ES-I3 (cell line): ENCODE results near the gene ZNF236.
"Not testable (repeated sequence)": the region's sequence is repeated elsewhere in the genome, so short reads cannot be mapped to it uniquely, and the experiment has no call there.

Experiments
- H3K36me3 ChIP-seq: 2 replicates; pipeline ENCODE4 v1.6.1; 2013; ENCODE audit warnings: mild to moderate bottlenecking, low read length, control low read depth, moderate library complexity; ENCODE audit not compliant: insufficient read depth
- H3K4me1 ChIP-seq: 2 replicates; pipeline ENCODE4 v1.6.1; 2013; ENCODE audit warnings: mild to moderate bottlenecking, control low read depth, low read length; ENCODE audit not compliant: insufficient read depth
- H3K9ac ChIP-seq: 2 replicates; pipeline ENCODE4 v1.6.1; 2013; ENCODE audit warnings: low read depth, mild to moderate bottlenecking, low read length, moderate library complexity
- H3K9me3 ChIP-seq: 2 replicates; pipeline ENCODE4 v1.6.1; 2013; ENCODE audit warnings: mild to moderate bottlenecking, low read length, moderate library complexity; ENCODE audit not compliant: control insufficient read depth, insufficient read depth

The ZNF236 gene

GRCh38 chr18:76989647-76990190 is 167.4 kb downstream of the ZNF236 start:
- 0 out of 2 replicates have a peak, but pooled peaks cover 3% of the 10 kb centered on the region for H3K4me1 ChIP-seq
- H3K9me3 ChIP-seq = no peaks in the 10 kb centered on the region
- no peaks in the 10 kb centered on the region for H3K36me3 ChIP-seq
- no peak overlapping the region for H3K9ac ChIP-seq

- H3K9ac ChIP-seq, H3K9me3 ChIP-seq, H3K36me3 ChIP-seq, H3K4me1 ChIP-seq: not testable (repeated sequence)
Observed at GRCh38 chr18:76990343-76991020, 168.1 kb downstream of the ZNF236 start.

DNA sequence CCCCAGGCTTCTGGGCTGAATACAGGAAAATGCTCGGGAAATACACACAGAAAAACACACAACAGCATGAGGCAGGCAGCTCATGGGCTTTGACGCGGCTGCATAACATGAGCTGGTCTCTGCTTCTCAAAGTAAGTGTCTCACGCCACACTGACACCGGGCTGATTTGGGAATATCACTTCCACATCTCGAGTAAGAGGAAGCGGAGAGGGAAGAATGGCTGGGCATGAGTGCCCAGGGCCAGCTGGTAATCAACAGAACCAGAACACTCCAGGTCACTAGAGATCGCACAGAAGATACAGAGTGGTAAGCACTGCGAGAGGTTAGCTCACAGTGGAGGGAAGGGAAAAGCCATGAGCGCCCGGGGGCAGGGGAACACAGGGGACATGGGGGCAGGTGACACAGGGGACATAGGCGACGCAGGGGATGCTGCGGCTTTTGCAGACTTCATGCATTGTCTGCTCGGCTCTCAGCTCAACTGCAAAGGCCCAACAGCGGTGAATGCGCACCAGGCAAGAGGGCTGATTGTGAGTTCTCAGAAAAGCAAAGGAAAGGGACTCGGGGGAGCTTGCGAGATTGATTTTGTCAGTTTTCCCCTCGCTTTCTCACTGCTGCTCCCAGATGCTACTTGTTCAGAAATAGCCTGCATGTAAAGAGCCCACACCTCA is 168.8 kb downstream of the ZNF236 start:
- Histone ChIP-seq H3K4me1 (0 out of 2 replicates have a peak, but pooled peaks cover 3% of the 10 kb centered on the region), H3K9ac (no peak overlapping the region), H3K9me3 (no peaks in the 10 kb centered on the region), H3K36me3 (no peaks in the 10 kb centered on the region)

DNA sequence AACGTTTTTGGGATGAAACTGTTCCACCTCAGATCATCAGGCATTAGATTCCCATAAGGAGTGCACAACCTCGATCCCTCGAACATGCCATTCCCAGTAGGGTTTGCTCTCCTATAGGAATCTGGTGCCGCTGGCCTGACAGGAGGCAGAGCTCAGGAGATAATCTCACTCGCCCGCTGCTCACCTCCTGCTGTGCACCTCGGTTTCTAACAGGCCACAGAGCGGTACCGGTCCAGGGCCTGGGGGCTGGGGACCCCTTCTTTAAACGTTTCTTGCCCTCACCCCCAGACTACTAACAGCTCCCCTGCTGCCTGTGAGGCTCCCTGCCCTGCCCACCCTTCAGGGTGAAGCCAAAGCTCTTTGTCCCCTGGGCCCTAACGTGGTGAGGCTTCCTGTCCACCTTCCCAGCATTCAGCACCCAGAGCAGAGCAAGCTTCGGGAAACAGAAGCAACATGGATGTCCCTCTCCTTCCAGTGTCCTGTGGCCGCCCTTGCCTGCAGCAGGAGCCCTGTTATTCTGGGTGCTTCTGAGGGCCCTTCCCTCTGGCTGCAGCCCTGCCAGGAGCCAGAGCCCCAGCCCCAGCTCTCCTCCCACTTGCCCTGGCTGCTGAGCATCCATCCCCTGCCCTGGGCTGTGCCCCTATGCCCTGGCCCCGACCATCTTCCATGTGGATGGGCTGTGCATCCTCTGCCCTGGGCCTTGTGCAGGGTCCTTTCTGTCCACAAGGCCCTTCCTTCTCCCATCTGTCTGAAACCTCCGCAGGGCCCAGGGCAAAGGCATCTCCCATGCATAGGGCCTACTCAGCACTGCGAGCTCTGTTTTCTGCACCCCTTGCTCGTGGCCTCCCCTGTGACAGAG is 170.1 kb downstream of the ZNF236 start:
- no peaks in the 10 kb centered on the region for H3K9me3 ChIP-seq
- H3K36me3 ChIP-seq = no peaks in the 10 kb centered on the region
- H3K4me1 ChIP-seq = 0 out of 2 replicates have a peak, but pooled peaks cover 3% of the 10 kb centered on the region
- no peak overlapping the region for H3K9ac ChIP-seq

DNA sequence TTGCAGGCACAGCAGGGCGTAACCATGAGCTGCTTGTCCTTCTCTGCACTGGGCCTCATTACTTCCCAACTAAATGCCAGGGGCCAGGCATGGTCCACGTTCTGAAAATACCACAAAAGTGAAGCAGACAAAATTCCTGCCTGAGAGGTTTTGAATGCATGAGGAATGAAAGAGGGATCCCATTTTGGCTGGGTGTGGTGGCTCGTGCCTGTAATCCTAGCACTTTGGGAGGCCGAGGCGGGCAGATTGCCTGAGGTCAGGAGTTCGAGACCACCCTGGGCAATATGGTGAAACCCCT is 170.7 kb downstream of the ZNF236 start:
- Histone ChIP-seq H3K4me1 (0 out of 2 replicates have a peak, but pooled peaks cover 3% of the 10 kb centered on the region), H3K36me3 (no peaks in the 10 kb centered on the region), H3K9me3 (no peaks in the 10 kb centered on the region), H3K9ac (no peak overlapping the region)

DNA sequence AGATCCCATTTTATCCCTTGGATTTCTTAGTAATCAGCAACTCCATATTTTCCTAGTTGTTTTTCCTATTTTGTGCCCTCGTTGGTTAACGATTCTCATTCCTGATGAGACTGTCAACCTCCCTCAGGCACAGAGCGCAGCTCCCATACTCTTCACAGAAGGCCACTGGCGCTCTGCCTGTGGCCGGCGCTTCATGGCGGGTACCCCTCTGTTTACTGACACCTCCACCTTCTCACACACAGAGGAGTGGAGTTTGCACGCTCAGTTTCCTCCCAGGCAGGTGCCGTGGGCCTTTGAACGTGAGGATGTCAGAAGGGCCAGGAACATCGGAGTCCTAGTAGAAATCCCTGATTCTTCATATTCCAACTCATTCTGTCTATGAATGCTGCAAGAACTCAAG is 171.2 kb downstream of the ZNF236 start:
- Histone ChIP-seq H3K4me1 (no peaks in the 10 kb centered on the region), H3K36me3 (no peaks in the 10 kb centered on the region), H3K9me3 (no peaks in the 10 kb centered on the region), H3K9ac (no peak overlapping the region)

DNA sequence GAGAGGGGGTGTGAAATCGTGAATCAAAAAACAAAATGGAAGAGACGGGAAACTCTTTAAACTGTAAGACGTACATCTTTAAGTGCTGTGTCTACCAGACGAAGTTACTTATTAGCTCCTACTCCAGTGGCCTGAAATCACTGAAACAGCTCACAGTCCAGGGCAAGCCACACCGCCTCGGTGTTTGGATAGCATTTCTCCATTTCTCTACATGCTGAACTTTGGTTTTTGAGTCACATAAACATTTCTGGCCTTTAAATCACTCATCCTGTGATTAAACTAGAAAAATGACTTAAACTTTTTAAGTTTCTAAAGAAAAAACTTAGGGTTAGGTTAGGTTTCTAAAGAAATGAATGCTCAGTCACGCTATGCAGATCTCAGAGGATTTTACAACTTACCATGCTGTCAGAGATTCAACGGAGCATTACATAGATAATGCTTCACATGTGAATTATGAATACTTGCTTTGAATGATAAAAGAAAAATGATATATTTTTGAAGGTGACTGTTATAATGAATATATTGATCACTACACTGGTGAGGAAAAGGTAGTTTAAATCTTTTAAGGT is 171.8 kb downstream of the ZNF236 start:
- H3K4me1 ChIP-seq = no peaks in the 10 kb centered on the region
- H3K36me3 ChIP-seq = no peaks in the 10 kb centered on the region
- no peaks in the 10 kb centered on the region for H3K9me3 ChIP-seq
- H3K9ac ChIP-seq = no peak overlapping the region

DNA sequence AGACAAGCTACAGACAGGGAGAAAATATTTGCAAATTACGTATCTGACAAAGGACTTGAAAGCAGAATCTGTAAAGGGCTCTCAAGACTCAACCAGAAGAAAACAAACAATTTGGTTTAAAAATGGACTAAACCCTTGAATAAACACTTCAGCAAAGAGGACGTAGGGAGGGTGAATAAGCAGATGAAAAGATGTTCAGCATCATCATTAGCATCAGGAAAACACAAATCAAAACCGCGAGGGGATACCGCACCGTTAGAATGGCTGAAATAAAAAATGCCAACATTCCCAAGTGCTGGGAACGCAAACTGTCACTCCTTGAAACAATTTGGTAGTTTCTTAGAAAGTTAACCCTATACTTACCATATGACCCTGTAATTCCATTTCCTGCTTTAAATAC is 173.5 kb downstream of the ZNF236 start:
- H3K36me3 ChIP-seq = no peaks in the 10 kb centered on the region
- no peak overlapping the region for H3K9ac ChIP-seq
- no peaks in the 10 kb centered on the region for H3K4me1 ChIP-seq
- H3K9me3 ChIP-seq = no peaks in the 10 kb centered on the region

GRCh38 chr18:76996429-76996828 is 174.1 kb downstream of the ZNF236 start:
- no peaks in the 10 kb centered on the region for H3K4me1 ChIP-seq
- no peaks in the 10 kb centered on the region for H3K9me3 ChIP-seq
- H3K9ac ChIP-seq = no peak overlapping the region
- no peaks in the 10 kb centered on the region for H3K36me3 ChIP-seq

- Histone ChIP-seq H3K9me3 (no peaks in the 10 kb centered on the region), H3K36me3 (no peaks in the 10 kb centered on the region), H3K4me1 (no peaks in the 10 kb centered on the region), H3K9ac (no peak overlapping the region)
Observed at GRCh38 chr18:76997951-76998808, 175.8 kb downstream of the ZNF236 start.

GRCh38 chr18:76999077-76999476 is 176.7 kb downstream of the ZNF236 start:
- no peaks in the 10 kb centered on the region for H3K9me3 ChIP-seq
- no peaks in the 10 kb centered on the region for H3K4me1 ChIP-seq
- H3K9ac ChIP-seq = no peak overlapping the region
- no peaks in the 10 kb centered on the region for H3K36me3 ChIP-seq

DNA sequence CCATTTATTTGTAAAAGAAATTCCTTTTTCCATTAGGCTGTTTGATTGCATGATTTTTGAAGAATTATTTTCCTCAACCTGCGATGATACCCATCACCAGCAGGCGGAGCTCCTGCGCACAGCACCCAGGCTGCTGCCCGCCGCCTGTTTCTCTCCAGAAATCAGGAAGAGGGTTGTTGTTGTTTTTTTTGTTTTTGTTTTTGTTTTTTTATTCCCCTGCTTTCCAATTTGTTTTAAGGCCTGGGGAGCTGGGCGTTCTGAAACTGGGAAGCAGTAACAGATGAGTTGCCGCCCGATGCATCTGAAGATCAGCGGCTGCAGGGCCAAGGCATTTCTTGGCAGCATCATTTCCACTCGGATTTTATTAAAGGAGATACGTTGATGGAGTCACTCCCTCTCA is 178.2 kb downstream of the ZNF236 start:
- no peak overlapping the region for H3K9ac ChIP-seq
- no peaks in the 10 kb centered on the region for H3K9me3 ChIP-seq
- H3K36me3 ChIP-seq = no peaks in the 10 kb centered on the region
- no peaks in the 10 kb centered on the region for H3K4me1 ChIP-seq

DNA sequence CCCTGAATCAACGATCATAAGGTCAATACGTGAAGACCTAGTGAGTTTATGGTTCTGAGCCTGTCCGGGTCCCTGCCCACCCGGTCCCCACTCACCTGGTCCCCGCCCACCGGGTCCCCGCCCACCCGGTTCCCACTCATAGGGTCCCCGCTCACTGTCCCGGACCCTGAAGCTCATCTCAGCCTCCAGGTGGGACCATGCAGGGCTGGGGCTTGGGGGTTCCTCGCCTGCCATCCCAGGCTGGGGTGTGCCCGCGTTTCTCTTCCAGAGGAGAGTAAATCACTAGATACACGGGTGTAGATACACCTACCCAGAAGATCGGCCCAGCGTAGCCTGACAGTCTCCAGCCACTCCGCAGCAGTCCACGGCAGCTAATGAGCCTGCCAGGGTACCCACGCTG is 178.7 kb downstream of the ZNF236 start:
- H3K36me3 ChIP-seq = no peaks in the 10 kb centered on the region
- H3K4me1 ChIP-seq = no peaks in the 10 kb centered on the region
- no peak overlapping the region for H3K9ac ChIP-seq
- no peaks in the 10 kb centered on the region for H3K9me3 ChIP-seq

DNA sequence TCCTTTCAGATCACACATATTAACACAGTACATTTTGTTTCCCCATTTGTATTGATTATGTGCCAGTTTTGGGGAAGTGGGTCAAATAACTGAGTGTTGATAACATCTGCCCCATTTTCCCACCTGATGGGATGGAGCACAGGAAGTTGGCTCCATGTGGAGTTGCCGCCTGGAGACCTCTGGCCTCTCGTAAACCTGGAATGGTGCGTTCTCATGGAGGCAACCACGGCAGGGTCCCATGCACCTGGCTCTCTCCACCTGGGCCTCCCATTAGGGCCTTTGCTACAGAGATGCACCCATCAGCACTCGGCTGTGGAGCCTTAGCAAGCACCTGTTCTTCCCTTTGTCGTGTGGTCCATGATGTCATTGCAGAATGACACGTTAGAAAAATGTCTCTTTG is 179.6 kb downstream of the ZNF236 start:
- Histone ChIP-seq H3K4me1 (peaks cover 7% of the 10 kb centered on the region), H3K9me3 (no peaks in the 10 kb centered on the region), H3K9ac (no peak overlapping the region), H3K36me3 (no peaks in the 10 kb centered on the region)
